Body of pancreas (tissue), 4 donors: Measurements from ENCODE around the gene RTL5. TPM values are rescaled to one million over a fixed set of nuclear protein-coding genes. Genes with fewer than 3 reads are reported as not detected.

Experiments used
- ATAC-seq: fragments of 150-250 bp; one replicate; pipeline ENCODE4 v1.9.1; 2016
- DNase-seq, 4 donors: peaks; one replicate each; pipeline ENCODE4 v3.0.0-alpha.2; 2019
- H3K27ac ChIP-seq, 4 donors: fragments of 200-600 bp; sonication (generic); 1 replicate in 3 of 4; 2 replicates in 1 of 4; pipeline versions ENCODE4 v1.5.1 to v1.6.1; 2016 to 2019; ENCODE audit warnings: mild to moderate bottlenecking in 1 of 4, mixed read lengths in 1 of 4, moderate library complexity in 1 of 4
- H3K27me3 ChIP-seq, 2 donors: fragments of 200-600 bp; sonication (generic); one replicate each; pipeline ENCODE4 v1.6.0; 2016; ENCODE audit warnings: mild to moderate bottlenecking in 1 of 2
- H3K36me3 ChIP-seq, 2 donors: fragments of 200-600 bp; sonication (generic); replicated peaks in 1 of 2; 2 replicates each; pipeline ENCODE4 v1.5.1; 2016; ENCODE audit warnings: low read depth in 2 of 2; ENCODE audit not compliant: insufficient read depth in 1 of 2
- H3K4me1 ChIP-seq: fragments of 200-600 bp; sonication (generic); one replicate; pipeline ENCODE4 v1.6.0; 2016
- H3K4me3 ChIP-seq, 2 donors: fragments of 200-600 bp; sonication (generic); 1 replicate in 1 of 2; 2 replicates in 1 of 2; pipeline ENCODE4 v1.5.1; 2016 to 2019
- H3K9me3 ChIP-seq, 3 donors: fragments of 200-600 bp; sonication (generic); 1 replicate in 2 of 3; 2 replicates in 1 of 3; pipeline ENCODE4 v1.5.1; 2016
- CTCF ChIP-seq, 7 experiments: fragments of 450-650 bp in 4 of 7; fragments of 200-600 bp in 3 of 7; sonication (generic) in 3 of 7; IDR thresholded peaks; one replicate each; pipeline ENCODE4 v1.5.1; 2016 to 2019; ENCODE audit warnings: antibody characterized with exemption in 7 of 7
- POLR2A ChIP-seq, 3 donors: fragments of 450-650 bp; IDR thresholded peaks; one replicate each; pipeline ENCODE4 v1.6.1; 2016; ENCODE audit warnings: antibody characterized with exemption in 3 of 3, mild to moderate bottlenecking in 2 of 3
- WGBS, 2 donors: methylation state at CpG; one replicate each; pipeline ENCODE4 v1.1.5; 2017; 5-methylcytosine and 5-hydroxymethylcytosine counted together
- intact Hi-C: fragments of 100-400 bp; cut with DNase I; formaldehyde crosslinking; loops from one replicate; pipeline ENCODE4 v1.15.1; 2023
- total RNA-seq, 2 donors: library from RNA; depleted of rRNA; stranded (reverse); fragments of >200 nt; gene quantifications; one replicate each; pipeline ENCODE4 v1.1.0, GENCODE V29; 2016

RTL5 gene
- total RNA-seq, 2 donors from 2014 or later = 1.6 to 2.3 TPM

- intact Hi-C loops = no loop called here
- no peaks in the 10 kb centered on the region for H3K4me1 ChIP-seq
- TF ChIP-seq POLR2A (IDR thresholded peaks at IDR 0.05) (no peak), CTCF (IDR thresholded peaks at IDR 0.05) (no peak)
- H3K27ac ChIP-seq = no peak overlapping the region
- ATAC-seq (no peak), DNase-seq (no peak)
- H3K9me3 ChIP-seq = no peaks in the 10 kb centered on the region
- no peaks in the 10 kb centered on the region for H3K27me3 ChIP-seq
- 48 to 77% methylated on average over 2 to 6 of the region's 6 CpGs for WGBS, 2 donors
- no peaks in the 10 kb centered on the region for H3K36me3 ChIP-seq
- H3K4me3 ChIP-seq = no peak overlapping the region
These were observed 17.4 kb downstream of the RTL5 start for GRCh38 chrX:72114306-72114705.

- Histone ChIP-seq H3K4me3 (no peak overlapping the region), H3K27ac (no peak overlapping the region), H3K4me1 (no peaks in the 10 kb centered on the region), H3K9me3 (no peaks in the 10 kb centered on the region), H3K36me3 (no peaks in the 10 kb centered on the region), H3K27me3 (no peaks in the 10 kb centered on the region)
- no peak for ATAC-seq
- no peak for TF ChIP-seq CTCF (IDR thresholded peaks at IDR 0.05)
- intact Hi-C loops = no loop called here
- WGBS, 2 donors = 85 to 88% methylated on average over 4 to 5 of the region's 6 CpGs
- no peak for DNase-seq
These were observed 18.3 kb downstream of the RTL5 start for GRCh38 chrX:72113461-72113860.

DNA sequence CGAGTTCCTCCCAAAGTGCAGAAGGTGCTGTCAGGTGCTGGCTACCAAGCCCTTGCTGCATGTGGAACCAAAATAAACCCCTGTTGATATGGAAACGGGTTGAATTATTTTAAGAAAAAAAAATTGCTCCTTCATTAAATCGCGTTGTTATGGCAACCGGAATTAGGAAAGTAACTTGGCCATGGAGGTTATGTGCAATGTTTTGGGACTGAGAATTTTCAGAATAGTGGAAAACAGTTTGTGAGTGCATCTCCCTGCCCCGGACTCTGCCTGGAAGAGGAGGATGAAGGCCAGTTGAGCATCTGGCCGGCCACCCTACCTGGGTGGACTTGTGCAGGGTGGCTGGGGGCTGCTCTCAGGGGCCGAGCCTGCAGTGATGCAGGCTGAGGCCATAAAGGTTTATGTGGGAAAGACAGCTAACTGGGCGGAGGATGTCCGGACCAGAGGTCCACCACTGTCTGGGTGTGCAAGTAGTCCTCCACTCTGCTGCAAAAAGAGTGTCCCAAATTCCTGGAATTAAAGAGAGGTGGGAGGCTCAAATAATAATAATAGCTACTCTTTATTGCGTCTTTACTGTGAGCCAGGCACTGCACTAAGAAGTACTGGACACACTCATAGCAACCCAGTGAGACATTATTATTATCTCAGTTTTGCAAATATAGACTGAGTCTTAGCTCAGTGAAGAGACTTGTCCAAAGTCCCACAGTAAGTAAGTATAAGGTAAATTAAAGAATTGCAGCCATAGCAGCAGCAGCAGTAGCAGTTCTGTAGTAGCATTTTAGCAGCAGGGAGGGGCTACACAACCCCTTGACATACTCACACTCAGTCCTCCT lies 20.6 kb downstream of the RTL5 start:
- intact Hi-C loops = no loop called here
- Histone ChIP-seq H3K27ac (no peak overlapping the region), H3K4me3 (no peak overlapping the region), H3K4me1 (no peaks in the 10 kb centered on the region), H3K36me3 (no peaks in the 10 kb centered on the region), H3K27me3 (no peaks in the 10 kb centered on the region), H3K9me3 (no peaks in the 10 kb centered on the region)
- DNase-seq (no peak), ATAC-seq (no peak)
- WGBS, 2 donors = 68 to 75% methylated on average over 8 to 10 of the region's 11 CpGs
- TF ChIP-seq CTCF (IDR thresholded peaks at IDR 0.05) (no peak), POLR2A (IDR thresholded peaks at IDR 0.05) (no peak)

DNA sequence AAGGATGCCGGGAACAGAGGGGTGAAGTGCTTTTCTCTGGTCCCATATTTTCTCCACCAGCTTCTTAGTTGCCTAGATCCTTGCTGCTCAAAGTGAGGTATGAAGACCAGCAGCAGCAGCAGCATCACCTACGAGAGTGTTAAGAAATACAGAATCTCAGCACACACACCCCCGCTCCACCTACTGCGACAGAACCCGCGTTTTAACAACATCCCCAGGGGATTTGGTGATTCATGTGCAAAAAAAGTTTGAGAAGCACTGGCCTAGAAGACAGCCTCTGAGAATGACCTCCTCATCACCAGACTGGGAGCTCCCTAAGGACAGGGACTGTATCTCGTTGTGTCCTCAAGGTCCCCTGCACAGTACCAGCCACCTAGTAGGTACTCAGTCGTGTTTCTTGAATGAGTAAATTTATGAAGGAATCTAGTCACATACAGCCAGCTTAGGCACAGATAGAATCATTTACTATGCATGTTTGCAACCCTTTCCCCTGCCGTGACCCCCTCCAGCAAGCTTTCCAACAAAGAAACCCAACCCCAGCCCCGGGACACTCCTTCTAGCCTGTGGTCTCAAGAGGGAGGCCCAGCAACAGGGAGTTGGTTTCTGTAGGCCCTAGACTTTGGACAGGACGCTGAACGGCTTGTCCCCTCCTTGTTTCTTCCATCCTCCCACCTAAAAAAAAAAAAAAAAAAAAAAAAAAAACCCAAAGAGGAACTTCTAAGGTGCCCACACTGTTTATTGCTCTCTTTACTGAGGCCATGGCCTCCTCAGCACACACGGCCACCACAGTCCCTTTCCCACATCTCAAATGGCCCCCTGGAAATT lies 21.5 kb downstream of the RTL5 start:
- no peak overlapping the region for H3K4me3 ChIP-seq
- TF ChIP-seq POLR2A (IDR thresholded peaks at IDR 0.05) (no peak), CTCF (IDR thresholded peaks at IDR 0.05) (no peak)
- intact Hi-C loops = no loop called here
- 67 to 79% methylated on average over 5 to 13 of the region's 13 CpGs for WGBS, 2 donors
- H3K27me3 ChIP-seq = no peaks in the 10 kb centered on the region
- no peaks in the 10 kb centered on the region for H3K4me1 ChIP-seq
- H3K27ac ChIP-seq = no peak overlapping the region
- no peak for DNase-seq
- H3K36me3 ChIP-seq = no peaks in the 10 kb centered on the region
- no peaks in the 10 kb centered on the region for H3K9me3 ChIP-seq
- no peak for ATAC-seq
